AML-193 (cell line): ENCODE data around the gene ABCC3.
A peak's percentile ranks its signal among the peaks of the same experiment; 100 is the strongest.
"Not testable (repeated sequence)": the region's sequence is repeated elsewhere in the genome, so short reads cannot be mapped to it uniquely, and the experiment has no call there.

Experiments used
- DNase-seq, 2 experiments: peaks; one replicate each; lab custom pipeline; 2025; lab: John Stamatoyannopoulos, UW

Gene ABCC3

DNA sequence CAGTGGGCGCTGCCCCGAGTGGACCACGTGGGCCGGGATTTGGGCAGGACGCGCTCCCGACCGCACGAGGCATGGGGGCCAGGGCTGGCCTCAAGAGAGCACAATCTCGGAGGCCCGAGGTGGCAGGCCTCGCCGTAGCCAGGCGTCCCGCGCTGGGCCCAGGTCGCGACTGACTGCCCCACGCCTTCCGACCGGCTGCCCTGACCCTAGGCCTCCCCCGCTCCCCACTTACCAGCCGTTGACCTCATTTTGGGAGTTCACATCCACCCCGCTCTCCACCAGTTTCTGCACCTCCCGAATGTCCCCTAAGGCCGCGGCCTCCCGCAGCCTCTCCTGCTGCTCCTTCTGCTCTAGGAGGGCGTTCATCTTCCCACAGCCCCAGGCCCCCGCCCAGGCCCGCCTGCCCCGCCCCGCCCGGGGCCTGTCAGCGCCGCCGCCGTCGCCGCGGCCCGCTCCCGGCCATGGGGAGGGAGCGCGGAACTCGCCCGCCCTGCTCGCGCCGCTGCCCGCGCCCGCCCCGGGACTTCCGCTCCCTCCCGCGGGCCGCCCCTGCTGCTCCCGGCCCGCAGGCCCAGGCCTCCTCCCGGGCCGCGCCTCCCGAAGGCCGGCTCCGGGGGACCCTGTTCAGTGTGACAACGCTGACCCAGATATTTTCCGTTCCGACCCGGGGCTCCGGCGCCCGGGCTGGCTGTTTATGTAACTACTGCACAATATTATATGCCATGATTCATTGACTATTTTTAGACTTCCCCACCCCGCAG is 72.8 kb downstream of the ABCC3 start, which contains the start of gene ANKRD40:
TSS of gene ANKRD40 (minus strand) at position 626 of the 761 bp plus-strand sequence. CDS start at position 366, 260 bp downstream.
- peak; percentile 93 to 94 for DNase-seq

DNA sequence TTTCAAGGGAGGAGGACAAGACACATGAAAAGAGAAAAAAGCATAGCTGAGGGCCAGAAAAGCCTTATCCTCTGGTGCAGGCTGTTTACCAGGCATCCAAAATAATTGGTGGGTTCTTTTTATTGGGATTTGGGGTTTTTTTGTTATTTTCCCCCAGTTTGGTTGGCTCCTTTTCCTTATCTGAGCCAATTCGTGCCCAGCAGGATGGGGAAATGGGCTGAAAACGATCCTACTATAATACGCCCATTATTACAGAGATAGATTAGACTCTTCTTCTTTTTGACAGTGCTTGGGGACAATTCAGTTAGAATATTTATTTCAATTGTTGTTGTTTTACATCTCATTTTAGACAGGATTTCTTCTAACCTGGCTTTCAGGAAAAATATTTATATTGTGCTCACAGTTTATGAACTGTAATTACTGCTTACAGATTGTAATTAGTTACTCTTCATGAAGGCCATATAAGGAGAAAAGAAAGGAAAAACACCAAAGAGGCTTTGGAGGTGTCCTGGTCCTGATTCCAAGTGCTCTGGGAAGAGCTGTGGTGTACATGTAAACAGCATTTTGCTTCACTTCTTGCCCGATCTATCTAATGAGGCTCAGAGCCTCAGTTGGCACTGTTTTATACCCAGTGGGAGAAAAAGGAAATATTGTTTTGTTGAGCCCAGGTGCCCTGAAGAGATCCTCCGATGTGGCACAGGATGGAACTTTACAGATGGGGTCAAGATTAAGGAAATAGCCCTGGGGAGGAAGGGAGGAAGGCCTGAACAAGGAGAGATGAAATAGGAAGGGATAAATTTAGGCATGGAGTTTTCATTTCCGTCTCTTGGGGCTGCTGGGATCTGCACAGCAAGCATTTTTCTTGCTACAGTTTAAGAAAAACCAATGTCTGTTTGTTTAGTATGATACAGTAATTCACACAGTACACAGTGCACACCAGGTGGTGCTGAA is 73.6 kb downstream of the ABCC3 start:
- peak in 1 of 2 experiments; percentile 39 for DNase-seq

DNA sequence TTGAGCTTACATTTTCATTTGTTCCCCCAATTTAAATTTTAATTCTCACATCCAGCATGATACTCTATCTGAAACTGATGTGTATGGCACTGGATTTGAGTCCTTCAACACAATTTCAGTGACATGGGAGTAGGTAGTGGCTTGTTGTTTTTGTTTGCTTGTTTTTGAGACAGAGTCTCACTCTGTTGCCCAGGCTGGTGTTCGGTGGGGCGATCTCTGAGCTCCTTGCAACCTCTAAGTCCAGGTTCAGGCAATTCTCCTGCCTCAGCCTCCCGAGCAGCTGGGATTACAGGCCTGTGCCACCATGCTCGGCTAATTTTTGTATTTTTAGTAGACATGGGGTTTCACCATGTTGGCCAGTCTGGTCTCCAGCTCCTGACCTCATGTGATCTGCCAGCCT is 74.4 kb downstream of the ABCC3 start:
- not testable (repeated sequence) for DNase-seq

DNA sequence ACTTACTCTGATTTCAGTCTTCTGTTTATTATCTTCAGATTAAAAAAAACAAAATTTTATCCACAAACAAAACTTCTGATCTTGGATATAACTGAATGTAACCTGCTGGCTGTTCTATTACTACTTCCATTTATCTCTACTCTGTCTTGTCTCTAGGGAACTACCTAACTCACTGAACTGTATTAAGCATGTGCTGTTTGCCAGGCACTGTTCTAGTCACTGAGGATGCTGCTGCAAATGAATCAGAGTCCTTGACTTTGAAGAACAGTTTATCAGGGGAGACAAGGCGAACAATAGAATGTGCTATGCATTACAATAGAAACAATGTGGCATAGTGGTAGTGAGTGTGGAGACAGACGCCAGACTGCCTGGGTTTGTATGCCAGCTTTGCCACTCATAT is 75.3 kb downstream of the ABCC3 start:
- no peak for DNase-seq

DNA sequence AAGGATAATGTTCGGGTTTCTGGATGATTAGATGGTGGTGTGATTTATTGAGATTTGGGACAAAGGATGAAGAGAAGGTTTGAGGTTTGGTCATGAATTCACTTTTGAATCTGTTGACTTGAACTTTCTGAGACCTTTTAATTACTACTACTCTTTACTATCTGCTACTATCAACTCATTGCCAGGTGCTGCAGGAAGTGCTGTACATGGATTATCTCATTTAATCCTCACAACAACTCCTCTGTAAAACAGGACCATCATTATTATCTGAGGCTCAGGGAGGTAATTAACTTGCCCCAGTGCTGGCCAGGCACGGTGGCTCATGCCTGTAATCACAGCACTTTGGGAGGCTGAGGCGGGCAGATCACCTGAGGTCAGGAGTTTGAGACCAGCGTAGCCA is 76.0 kb downstream of the ABCC3 start:
- DNase-seq, result no peak

DNA sequence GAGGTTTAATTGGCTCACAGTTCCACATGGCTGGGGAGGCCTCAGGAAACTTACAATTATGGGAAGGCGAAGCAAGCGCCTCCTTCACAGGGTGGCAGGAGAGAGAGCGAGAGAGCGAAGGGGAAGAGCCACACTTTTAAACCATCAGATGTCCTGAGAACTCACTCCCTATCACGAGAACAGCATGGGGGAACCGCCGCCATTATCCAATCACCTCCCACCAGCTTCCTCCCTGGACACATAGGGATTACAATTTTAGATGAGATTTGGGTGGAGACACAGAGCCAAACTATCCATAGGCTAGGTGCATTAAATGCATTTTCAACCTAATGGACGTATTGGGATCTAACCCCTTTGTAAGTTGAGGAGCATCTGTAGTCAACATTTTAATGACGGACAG is 78.0 kb downstream of the ABCC3 start:
- no peak for DNase-seq

DNA sequence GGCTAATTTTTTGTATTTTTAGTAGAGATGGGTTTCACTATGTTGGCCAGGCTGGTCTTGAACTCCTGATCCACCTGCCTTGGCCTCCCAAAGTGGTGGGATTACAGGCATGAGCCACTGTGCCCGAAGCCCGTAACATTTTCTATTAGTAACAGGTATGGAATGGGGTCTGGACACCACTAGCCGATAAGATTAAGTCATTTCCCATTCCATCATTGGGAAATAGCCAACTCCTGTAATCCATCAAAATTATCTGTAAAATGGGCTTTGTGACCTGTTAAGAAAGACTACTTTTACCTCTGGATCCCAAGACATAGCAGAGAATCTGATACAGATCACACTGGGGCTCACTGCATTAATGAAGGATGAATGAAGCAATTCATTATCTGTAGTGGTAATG is 80.8 kb downstream of the ABCC3 start:
- DNase-seq, result no peak

DNA sequence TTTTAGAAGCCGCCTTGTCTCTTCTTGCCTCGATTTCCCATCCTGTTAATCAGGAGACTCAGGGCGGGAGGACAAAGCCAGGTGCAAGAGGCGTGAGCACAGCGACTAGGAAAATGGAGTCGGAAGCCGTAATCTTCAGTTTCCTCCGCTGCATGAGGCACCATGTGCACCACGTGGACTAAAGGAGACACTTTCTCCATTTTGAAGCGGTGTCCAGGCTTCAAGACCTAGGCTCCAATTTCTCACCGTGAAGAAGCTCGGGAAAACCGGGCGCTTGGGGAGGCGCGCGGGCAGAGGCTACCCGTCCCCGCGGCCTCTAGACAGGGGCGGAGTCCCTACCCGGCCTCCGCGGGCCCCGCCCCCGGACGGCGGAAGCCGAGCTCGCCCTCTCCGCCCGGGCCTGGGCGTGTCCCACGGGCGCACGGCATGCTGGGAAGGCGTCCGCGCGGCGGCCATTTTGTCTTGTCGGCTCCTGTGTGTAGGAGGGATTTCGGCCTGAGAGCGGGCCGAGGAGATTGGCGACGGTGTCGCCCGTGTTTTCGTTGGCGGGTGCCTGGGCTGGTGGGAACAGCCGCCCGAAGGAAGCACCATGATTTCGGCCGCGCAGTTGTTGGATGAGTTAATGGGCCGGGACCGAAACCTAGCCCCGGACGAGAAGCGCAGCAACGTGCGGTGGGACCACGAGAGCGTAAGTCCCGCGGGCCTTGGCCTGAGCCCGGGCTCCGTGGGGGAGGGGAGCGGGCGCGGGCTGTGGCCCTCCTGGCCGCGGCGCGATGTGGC is 84.7 kb downstream of the ABCC3 start, which contains the start of gene LUC7L3:
TSS of gene LUC7L3 (plus strand) at position 460 of the 780 bp plus-strand sequence. CDS start at position 590, 130 bp downstream.
- DNase-seq, result peak; percentile 90 to 95

DNA sequence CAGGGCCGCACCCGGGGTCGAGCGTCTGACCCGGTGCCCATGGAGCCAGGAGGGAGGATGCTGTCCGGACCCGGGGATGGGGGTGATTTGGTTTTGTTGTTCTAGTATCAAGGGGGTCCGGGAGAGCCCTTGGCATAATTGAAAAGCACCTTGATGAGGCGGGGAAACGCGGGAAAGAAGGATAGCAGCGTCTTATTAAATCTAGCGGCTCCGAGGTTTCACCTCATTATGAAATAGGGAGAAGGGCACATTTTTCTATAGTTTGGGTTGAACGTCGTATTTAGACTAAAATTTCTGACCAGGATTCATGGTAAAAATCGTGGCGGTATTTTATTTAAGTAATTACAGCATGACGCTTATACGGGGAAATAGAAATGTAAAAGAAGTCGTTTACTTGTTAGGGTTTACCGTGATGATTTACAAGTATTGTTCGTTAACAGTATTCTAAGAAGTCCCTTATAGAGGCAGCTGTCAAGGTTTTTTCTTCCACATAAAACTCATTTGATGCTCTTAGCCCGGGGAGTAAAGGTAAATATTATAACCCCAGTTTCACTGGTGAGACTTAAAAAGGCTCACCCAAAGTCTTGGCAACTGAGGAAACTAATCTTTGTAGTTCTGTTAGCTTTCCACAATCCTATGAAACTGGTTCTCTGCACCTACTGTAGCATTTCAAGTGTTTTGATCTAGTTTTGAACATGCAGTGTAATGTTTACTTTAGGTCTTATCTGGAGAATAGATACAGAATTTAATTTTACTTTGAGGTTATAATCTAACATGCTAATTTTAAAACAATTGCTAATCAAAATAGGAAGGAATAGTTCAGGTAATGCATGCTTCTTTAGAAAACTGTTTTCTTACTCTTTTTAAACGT is 85.5 kb downstream of the ABCC3 start:
- no peak for DNase-seq

DNA sequence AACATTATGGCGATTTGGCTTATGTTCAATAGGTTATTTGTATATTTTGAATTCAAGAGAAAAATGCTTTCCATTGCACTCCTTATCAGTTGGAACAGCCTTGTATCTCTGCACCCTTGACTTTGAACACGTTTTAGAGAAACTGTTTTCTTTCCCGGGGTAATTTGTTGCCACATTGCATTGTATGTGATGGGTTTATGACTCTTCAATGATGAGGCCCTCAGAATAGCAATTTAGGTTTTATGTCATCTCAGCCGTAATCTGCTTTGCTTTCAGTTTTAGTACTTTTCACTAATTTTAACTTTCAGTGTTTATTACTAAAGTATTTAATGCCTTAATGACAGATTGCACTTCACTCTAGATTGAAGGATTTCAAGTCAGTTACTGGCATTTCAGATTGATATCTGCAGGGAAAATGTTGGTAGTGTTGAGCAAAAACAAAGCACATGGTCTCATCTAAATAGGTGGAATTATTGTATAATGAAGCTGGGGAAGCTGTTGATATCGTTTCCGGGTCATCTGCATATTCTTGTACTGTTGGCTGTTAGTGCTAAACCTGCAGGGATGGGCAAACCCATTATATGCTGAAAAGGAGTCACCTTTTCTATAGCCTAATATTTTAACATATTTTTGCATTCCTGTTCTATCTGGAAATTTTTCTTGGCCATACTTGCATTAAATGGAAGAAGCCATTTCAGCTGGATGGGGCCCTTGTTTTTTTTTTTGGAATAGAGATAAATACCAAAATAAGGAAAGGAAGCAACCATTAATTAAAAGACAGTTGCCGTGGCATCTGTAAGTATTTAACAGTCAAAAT is 86.7 kb downstream of the ABCC3 start:
- DNase-seq, result peak; percentile 40 to 70

DNA sequence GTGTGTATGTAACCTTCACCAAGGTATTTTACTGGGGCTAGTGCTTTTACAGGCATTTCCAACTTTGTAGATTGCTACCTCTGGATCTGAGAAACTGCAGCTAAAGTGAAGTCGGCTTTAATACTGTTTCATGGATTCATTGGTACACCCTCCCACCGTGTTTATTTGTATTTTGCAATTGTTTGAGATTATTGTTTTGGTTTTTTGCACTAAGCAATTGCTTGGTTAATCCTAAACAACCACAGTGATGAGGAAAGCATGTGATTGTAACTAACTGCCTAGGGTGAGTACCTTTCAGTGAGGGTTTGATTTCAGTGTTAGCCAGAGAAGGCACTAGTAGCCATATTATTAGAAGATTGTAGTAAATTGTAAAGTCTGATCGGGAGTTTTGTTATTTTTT is 88.1 kb downstream of the ABCC3 start:
- no peak for DNase-seq

DNA sequence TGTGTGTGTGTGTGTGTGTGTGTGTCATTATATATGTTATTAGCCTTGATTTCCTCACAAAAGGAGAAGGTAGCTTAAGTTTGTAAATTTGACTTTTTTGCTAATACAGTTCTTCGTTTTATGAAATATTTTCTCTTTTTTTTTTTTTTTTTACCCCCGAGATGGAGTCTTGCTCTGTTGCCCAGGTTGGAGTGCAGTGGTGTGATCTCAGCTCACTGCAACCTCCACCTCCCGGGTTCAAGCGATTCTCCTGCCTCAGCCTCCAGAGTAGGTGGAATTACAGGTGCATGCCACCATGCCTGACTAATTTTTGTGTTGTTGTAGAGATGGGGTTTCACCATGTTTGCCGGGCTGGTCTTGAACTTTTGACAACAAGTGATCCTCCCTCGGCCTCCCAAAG is 89.9 kb downstream of the ABCC3 start:
- not testable (repeated sequence) for DNase-seq

DNA sequence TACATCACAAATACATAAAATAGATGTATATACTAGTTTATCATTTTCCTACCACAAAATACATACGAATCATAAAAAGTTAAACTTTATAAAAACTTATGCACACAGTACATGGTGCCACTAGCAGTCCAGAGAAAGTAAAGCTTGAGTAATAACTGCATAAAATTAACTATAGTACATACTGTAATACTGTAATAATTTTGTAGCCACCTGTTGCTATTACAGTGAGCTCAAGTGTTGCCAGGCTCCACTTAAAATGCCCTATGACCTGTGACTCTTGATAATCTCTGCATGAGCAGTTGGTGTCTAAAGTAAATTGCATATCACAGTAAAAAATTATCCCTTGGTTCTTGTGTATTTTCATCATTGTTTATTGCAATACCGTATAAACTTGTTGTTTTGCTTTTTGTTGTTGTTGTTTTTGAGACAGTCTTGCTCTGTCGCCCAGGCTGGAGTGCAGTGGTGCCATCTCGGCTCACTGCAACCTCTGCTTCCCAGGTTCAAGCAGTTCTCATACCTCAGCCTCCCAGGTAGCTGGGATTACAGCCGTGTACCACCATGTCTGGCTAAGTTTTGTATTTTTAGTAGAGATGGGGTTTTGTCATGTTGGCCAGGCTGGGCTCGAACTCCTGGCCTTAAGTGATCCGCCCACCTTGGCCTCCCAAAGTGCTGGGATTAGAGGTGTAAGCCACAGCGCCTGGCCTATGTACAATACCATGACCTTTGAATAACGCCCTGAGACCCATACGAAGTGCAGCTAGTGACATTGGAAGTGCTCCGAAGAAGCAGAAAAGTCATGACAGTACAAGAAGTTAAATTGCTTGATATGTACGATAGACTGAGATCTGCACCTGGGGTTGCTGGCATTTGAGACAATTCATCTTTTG is 91.3 kb downstream of the ABCC3 start:
- DNase-seq, result no peak

DNA sequence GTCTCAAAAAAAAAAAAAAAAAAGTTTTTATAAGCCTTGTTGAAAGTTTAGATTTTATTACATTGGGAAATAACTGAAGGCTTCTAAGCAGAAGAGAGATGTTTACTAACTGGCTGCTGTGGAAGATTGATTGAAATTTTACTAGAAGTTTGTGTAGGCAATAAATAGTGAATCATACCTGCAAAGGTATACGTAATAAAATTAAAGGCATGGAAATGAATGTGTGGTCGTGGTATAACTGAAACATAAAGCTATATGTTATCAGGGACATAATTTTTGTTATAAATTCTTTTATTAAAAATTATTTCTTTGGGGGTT is 93.4 kb downstream of the ABCC3 start:
- no peak for DNase-seq

DNA sequence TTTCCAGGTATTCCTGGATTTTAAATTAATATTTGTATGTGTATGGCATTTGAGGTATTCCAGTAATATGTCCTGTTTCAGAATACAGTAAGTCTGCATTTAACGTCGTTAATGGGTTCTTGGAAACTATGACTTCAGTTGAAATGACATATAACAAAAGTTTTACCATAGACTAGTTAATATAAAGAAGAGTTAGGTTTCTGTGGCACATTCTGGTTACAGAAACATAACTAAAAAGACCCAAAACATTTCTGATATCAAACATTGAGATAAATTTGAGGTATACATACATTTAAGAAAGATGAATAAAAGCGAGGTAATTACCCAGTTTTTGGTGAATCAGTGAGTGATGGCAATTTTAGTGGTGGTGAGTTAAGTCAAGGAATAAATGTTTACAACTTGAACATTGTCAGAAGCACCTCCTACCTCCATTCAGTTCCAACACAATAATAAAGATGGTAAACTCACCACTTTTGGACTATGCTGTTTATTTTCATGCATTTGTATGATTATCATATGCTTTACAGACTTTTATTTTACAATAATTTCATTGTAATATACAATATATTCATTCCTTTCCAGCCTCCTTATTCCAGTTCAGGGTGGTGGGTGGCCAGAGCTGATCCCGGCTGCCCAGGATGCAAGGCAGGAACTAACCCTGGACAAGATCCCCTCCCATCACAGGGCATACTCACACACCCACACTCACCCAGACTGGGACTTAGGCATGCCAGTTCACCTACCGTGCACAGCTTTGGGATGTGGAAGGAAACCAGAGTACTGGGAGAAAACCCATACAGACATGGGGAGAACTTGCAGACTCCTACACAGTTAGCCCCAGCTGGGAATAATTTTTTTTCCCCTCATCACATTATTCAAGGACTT is 94.4 kb downstream of the ABCC3 start:
- no peak for DNase-seq

DNA sequence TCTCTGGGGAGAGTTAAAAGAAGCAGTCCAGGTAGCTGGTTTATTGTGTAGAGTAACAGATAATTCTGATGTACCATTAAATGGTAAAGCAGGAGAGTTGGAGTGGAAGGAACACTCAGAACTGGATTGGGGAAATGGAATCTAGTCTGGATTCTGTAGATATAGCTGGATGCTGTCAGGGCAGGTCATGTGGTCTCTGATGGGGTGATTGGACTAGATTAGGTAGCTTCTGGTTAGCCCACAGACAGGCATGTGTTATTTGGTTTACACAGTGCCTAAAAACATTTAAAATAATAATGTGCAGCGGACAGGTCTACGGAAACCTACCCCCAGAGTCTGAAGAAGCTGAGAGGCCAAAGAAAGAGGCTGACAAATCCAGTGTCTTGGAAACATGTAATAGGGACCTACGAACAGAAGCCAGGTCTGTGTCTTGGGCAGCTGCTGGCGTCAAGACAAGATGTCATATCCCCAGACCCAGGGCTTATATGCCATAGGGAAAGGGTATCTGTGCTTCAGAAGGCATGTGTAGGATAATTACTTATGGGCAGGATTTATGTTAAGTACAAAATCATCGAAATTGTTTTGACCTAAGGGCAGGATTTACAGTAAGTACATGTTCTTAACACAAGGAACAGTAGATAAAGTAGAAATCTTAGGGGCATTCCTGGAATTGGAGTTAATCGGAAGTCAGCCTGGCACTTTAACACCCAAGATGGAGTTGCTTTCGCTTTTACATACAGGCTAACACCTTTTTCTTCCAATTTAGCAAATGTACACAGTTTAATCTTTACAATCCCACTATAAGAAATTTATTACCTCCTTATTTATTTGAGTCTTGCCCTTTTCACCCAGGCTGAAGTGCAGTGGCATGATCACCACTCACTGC is 97.1 kb downstream of the ABCC3 start:
- no peak for DNase-seq

DNA sequence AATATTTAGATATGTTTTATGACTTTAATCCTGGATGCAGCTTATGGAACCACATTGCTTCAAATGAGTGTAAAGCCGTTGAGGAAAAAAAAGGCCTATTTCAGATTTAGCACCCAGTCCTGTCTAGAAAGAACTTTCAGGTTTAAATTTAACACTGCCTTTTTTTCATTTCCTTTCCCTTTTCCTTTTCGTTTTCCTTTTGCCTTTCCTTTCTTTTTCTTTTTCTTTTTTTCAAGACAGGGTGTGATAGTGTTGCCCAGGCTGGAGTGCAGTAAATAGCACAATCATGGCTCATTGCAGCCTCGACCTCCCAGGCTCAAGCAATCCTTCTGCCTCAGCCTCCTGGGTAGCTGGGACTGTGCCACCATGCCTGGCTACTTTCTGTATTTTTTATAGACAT is 100.6 kb downstream of the ABCC3 start:
- DNase-seq, result no peak
